GM10266 (cell line): ENCODE measurements around the gene DIP2C.

Source experiments
- DNase-seq: peaks from one replicate; pipeline ENCODE4 v3.0.0; 2012; ENCODE audit errors: extremely low spot score
- TF ChIP-seq, protein P1 (sequence below): IDR thresholded peaks from 2 replicates; pipeline ENCODE4 v1.5.1; 2012; ENCODE audit warnings: mild to moderate bottlenecking, low read depth; ENCODE audit not compliant: control insufficient read depth, insufficient read depth; ENCODE audit errors: missing control alignments

DIP2C gene

DNA sequence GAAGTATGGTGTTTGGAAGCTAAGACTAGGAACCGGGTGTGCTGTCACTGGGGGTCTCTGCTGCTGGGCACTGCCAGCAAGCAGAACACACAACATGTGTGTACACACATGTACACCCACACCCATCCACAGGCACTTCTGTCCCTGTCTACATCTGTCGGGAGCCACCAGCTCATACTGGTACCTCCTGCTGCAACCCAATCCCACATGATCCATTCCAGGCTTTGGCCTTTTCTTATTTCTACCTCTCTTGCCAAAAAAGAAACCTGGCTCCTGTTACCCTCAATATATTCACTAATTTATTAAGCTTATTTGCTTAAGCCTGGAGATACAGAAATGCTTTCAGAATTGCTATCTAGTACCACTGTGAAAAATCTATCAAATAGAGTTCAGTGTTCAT is 246.0 kb downstream of the DIP2C start:
- TF ChIP-seq, protein P1, sequence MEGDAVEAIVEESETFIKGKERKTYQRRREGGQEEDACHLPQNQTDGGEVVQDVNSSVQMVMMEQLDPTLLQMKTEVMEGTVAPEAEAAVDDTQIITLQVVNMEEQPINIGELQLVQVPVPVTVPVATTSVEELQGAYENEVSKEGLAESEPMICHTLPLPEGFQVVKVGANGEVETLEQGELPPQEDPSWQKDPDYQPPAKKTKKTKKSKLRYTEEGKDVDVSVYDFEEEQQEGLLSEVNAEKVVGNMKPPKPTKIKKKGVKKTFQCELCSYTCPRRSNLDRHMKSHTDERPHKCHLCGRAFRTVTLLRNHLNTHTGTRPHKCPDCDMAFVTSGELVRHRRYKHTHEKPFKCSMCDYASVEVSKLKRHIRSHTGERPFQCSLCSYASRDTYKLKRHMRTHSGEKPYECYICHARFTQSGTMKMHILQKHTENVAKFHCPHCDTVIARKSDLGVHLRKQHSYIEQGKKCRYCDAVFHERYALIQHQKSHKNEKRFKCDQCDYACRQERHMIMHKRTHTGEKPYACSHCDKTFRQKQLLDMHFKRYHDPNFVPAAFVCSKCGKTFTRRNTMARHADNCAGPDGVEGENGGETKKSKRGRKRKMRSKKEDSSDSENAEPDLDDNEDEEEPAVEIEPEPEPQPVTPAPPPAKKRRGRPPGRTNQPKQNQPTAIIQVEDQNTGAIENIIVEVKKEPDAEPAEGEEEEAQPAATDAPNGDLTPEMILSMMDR, result no peak
- DNase-seq, result no peak

DNA sequence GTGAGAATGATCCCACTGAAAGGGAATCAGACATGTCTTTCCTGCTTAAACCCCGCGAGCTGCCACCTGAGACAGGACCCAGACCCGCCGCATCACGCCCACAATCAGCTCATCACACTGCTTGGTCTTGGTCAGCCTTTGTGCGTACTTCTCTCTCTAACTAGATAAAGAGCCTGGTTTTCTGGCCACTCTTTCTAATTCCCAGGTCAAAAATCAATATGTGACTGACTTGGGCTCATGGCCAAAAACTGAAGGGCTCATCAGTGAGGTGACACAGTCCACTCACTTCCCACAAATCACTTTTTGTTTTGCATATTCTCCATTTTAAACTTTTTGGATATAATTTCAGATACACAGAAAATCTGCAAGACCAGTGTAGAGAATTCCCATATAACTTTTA is 247.3 kb downstream of the DIP2C start:
- DNase-seq, result no peak
- TF ChIP-seq, protein P1, result no peak

DNA sequence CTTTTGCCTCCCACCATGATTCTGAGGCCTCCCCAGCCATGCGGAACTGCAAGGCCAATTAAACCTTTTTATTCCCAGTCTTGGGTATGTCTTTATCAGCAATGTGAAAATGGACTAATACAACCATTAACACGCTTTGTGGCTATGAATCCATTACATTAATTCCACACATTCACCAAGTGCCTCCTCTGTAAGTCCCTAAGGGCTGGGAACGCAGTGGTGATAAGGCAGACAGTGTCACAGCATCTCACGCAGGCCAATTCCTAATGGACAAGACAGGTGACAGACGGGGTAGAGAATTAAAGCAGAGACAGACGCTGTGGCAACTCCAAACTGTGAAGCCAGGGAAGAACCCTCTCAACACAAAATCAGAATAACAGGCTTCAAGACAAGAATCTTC is 247.8 kb downstream of the DIP2C start:
- no peak for DNase-seq
- TF ChIP-seq, protein P1, result no peak

DNA sequence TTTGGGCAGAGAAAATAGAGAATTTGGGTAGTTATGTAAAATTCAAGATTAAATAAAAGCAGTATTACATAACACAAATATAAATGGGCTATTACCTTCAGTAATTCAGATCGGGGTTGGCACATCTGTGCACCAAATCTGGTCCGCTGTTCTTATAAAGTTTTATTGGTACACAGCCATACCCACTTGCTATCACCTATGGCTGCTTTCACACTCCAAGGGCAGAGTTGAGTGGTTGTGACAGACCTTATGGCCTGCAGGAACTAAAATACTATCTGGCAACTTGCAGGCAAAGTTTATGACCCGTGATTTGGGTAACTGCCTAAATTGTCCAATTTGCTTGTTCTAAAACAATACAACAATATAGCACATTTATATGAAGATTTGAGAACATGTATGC is 249.3 kb downstream of the DIP2C start:
- no peak for DNase-seq
- TF ChIP-seq, protein P1, result no peak

DNA sequence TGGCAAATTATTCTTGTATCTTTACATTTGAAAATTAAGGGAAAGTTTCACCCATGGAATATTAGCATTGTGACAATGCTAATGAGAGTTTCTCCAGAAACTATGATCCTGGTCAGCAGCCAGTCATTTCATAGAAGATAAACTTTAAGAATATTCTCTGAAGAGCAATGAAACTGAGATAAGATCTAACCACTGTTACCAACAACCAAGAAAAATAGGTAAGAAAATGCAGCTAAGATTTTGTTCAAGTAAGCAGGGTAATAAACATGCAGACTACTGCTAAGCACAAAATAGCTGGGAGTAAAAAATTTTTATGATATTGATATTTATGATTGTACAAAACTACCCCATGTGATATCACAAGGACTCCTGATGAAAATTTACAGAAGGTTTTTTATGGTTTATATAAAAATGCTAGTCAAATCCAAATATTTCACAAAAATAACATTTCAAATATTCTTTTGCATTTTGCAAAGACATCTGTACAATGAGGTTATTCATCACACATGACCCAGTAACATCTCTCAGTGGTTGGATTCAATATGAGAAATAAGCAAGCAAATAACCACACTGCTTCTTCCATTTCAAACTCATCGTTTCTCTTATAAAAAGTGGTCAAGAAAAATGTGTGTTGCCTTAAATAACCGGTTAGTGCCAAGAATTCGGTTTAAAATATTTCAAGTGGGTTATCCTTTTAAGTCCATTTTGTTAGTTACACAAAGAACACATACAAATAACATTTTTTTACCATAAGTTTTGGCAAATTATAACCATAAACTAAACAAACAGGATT is 251.6 kb downstream of the DIP2C start:
- TF ChIP-seq, protein P1, result no peak

DNA sequence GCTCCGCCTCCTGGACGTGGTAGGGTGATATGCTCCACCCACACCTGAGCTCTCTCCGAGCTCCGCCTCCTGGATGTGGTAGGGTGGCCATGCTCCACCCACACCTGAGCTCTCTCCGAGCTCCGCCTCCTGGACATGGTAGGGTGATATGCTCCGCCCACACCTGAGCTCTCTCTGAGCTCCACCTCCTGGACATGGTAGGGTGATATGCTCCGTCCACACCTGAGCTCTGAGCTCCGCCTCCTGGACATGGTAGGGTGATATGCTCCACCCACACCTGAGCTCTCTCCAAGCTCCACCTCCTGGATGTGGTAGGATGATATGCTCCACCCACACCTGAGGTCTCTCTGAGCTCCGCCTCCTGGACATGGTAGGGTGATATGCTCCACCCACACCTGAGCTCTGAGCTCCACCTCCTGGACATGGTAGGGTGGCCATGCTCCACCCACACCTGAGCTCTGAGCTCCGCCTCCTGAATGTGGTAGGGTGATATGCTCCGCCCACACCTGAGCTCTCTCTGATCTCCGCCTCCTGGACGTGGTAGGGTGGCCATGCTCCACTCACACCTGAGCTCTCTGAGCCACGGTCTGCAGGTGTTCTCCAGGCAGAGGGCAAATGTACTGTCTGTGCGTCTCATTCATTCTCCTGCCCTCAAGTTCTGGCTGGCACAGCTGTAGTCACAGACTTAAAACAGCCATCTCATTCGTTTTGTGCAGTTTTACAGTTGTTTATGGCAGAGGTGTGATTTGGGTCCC is 252.4 kb downstream of the DIP2C start:
- TF ChIP-seq, protein P1, result no peak
- no peak for DNase-seq

More for the DNA sequence above, 251.6 kb downstream of the DIP2C start:
- DNase-seq, result no peak
